COLO668 (cell line): Measurements from ENCODE around the gene LDLRAD2.
"Not testable (repeated sequence)": the region's sequence is repeated elsewhere in the genome, so short reads cannot be mapped to it uniquely, and the experiment has no call there.

ENCODE experiments used
- DNase-seq: peaks from one replicate; lab custom pipeline; 2025; ENCODE audit not compliant: unreplicated experiment; lab: John Stamatoyannopoulos, UW

The LDLRAD2 gene

GRCh38 chr1:21823980-21824702 is 12.1 kb downstream of the LDLRAD2 start:
- DNase-seq = no peak

GRCh38 chr1:21824926-21825325 is 12.9 kb downstream of the LDLRAD2 start:
- DNase-seq = no peak

- DNase-seq = no peak
Observed at GRCh38 chr1:21825393-21825792, 13.3 kb downstream of the LDLRAD2 start.

- DNase-seq = not testable (repeated sequence)
Observed at GRCh38 chr1:21826694-21827093, 14.6 kb downstream of the LDLRAD2 start.

GRCh38 chr1:21827141-21827679 is 15.1 kb downstream of the LDLRAD2 start:
- DNase-seq = no peak

- no peak for DNase-seq
Observed at GRCh38 chr1:21828075-21828474, 16.0 kb downstream of the LDLRAD2 start.

- no peak for DNase-seq
Observed at GRCh38 chr1:21828506-21829210, 16.6 kb downstream of the LDLRAD2 start.

- no peak for DNase-seq
Observed at GRCh38 chr1:21829294-21829693, 17.2 kb downstream of the LDLRAD2 start.

- DNase-seq = no peak
Observed at GRCh38 chr1:21830792-21831453, 18.9 kb downstream of the LDLRAD2 start.

- no peak for DNase-seq
Observed at GRCh38 chr1:21831454-21831970, 19.4 kb downstream of the LDLRAD2 start.

GRCh38 chr1:21833392-21833976 is 21.4 kb downstream of the LDLRAD2 start:
- DNase-seq = no peak

GRCh38 chr1:21834094-21834493 is 22.0 kb downstream of the LDLRAD2 start:
- no peak for DNase-seq

GRCh38 chr1:21834666-21835065 is 22.6 kb downstream of the LDLRAD2 start:
- no peak for DNase-seq

GRCh38 chr1:21836010-21836409 is 23.9 kb downstream of the LDLRAD2 start:
- no peak for DNase-seq

GRCh38 chr1:21836729-21837128 is 24.7 kb downstream of the LDLRAD2 start:
- DNase-seq = no peak

- DNase-seq = no peak
Observed at GRCh38 chr1:21837476-21837875, 25.4 kb downstream of the LDLRAD2 start.

- no peak for DNase-seq
Observed at GRCh38 chr1:21838359-21839157, 26.5 kb downstream of the LDLRAD2 start.

GRCh38 chr1:21839337-21840037 is 27.4 kb downstream of the LDLRAD2 start:
- no peak for DNase-seq

- DNase-seq = no peak
Observed at GRCh38 chr1:21840981-21841380, 28.9 kb downstream of the LDLRAD2 start.
